B cell (primary cell): ENCODE data around the gene KCNA1. TPM values are rescaled to one million over a fixed set of nuclear protein-coding genes. Genes with fewer than 3 reads are reported as not detected.

Experiments
- ATAC-seq: fragments of 200-7000 bp; cut with Tn5 transposase; one replicate; pipeline ENCODE4 v1.10.0; 2021; ENCODE audit warnings: low read depth, mild to moderate bottlenecking, moderate number of reproducible peaks, moderate library complexity
- CTCF ChIA-PET: fragments of 350-600 bp; sonication (Branson Sonifier 250); formaldehyde crosslinking; loops from one replicate; lab custom pipeline; 2021; ENCODE audit warnings: antibody characterized with exemption, inconsistent platforms; lab: Charles Lee
- POLR2A ChIA-PET: fragments of 350-600 bp; sonication (Branson Sonifier 250); formaldehyde crosslinking; loops from one replicate; lab custom pipeline; 2021; ENCODE audit warnings: antibody characterized with exemption; lab: Charles Lee
- DNase-seq: peaks from one replicate; pipeline ENCODE4 v3.0.0; 2013
- H2AFZ ChIP-seq: 2 replicates; pipeline ENCODE4 v1.6.1; 2012; ENCODE audit warnings: mild to moderate bottlenecking, low read depth, low read length; ENCODE audit not compliant: insufficient read depth, poor library complexity, severe bottlenecking
- H3K27ac ChIP-seq, 2 donors: 1 replicate in 1 of 2; 2 replicates in 1 of 2; pipeline ENCODE4 v1.5.1; 2012 to 2013; ENCODE audit warnings: low read length in 2 of 2, mild to moderate bottlenecking in 2 of 2, moderate library complexity in 1 of 2
- H3K27me3 ChIP-seq, 4 experiments: fragments of 200-600 bp in 1 of 4; sonication (generic) in 1 of 4; replicated peaks in 1 of 4; 1 replicate in 2 of 4; 2 replicates in 2 of 4; pipeline versions ENCODE4 v1.6.1 to v1.7.0; 2013 to 2016; ENCODE audit warnings: low read length in 3 of 4, mild to moderate bottlenecking in 2 of 4, mixed read lengths in 1 of 4, moderate library complexity in 1 of 4; ENCODE audit not compliant: insufficient read depth in 4 of 4, control insufficient read depth in 3 of 4; ENCODE audit errors: control extremely low read depth in 1 of 4
- H3K36me3 ChIP-seq, 2 experiments: replicated peaks in 1 of 2; 1 replicate in 1 of 2; 2 replicates in 1 of 2; pipeline versions ENCODE4 v1.6.1 to v1.7.1; 2013; ENCODE audit warnings: low read length in 1 of 2; ENCODE audit not compliant: insufficient read depth in 2 of 2, control insufficient read depth in 1 of 2; ENCODE audit errors: control extremely low read depth in 1 of 2, extremely low read depth in 1 of 2
- H3K4me1 ChIP-seq, 2 donors: fragments of 200-600 bp in 1 of 2; sonication (generic) in 1 of 2; 1 replicate in 1 of 2; 2 replicates in 1 of 2; pipeline versions ENCODE4 v1.5.1 to v1.6.1; 2013 to 2017; ENCODE audit warnings: low read length in 2 of 2; ENCODE audit not compliant: control insufficient read depth in 2 of 2, insufficient read depth in 2 of 2
- H3K4me2 ChIP-seq: replicated peaks from 2 replicates; pipeline ENCODE3; 2012; ENCODE audit warnings: mild to moderate bottlenecking, low read depth, low read length; ENCODE audit not compliant: poor library complexity, severe bottlenecking
- H3K4me3 ChIP-seq, 5 experiments: fragments of 200-600 bp in 1 of 5; sonication (generic) in 1 of 5; 1 replicate in 3 of 5; 2 replicates in 2 of 5; pipeline versions ENCODE4 v1.5.1 to v1.7.0; 2011 to 2016; ENCODE audit warnings: low read length in 4 of 5, mild to moderate bottlenecking in 4 of 5, low read depth in 2 of 5, control low read depth in 1 of 5, moderate library complexity in 1 of 5; ENCODE audit not compliant: insufficient read depth in 1 of 5; ENCODE audit errors: control extremely low read depth in 1 of 5, extremely low read depth in 1 of 5
- H3K79me2 ChIP-seq: fragments of 200-600 bp; sonication (generic); one replicate; pipeline ENCODE4 v1.6.0; 2016; ENCODE audit warnings: low read length; ENCODE audit not compliant: control insufficient read depth, insufficient read depth
- H3K9ac ChIP-seq: fragments of 200-600 bp; sonication (generic); 2 replicates; pipeline ENCODE4 v1.6.1; 2017; ENCODE audit warnings: mild to moderate bottlenecking, low read length, moderate library complexity
- H3K9me3 ChIP-seq, 3 donors: one replicate each; pipeline versions ENCODE4 v1.6.1 to v1.7.1; 2013; ENCODE audit warnings: low read length in 2 of 3; ENCODE audit not compliant: control insufficient read depth in 2 of 3, insufficient read depth in 1 of 3; ENCODE audit errors: control extremely low read depth in 1 of 3
- H4K20me1 ChIP-seq: 2 replicates; pipeline ENCODE4 v1.6.0; 2012; ENCODE audit warnings: mild to moderate bottlenecking, low read length; ENCODE audit not compliant: insufficient read depth, control insufficient read depth, poor library complexity, severe bottlenecking
- H3K27ac Mint-ChIP-seq: one replicate; pipeline ENCODE4 v1.8.0; 2021; ENCODE audit warnings: mixed read lengths
- H3K27me3 Mint-ChIP-seq: one replicate; pipeline ENCODE4 v1.8.0; 2021; ENCODE audit warnings: mixed read lengths
- H3K4me1 Mint-ChIP-seq: one replicate; pipeline ENCODE4 v1.8.0; 2021; ENCODE audit warnings: mixed read lengths
- H3K4me3 Mint-ChIP-seq: one replicate; pipeline ENCODE4 v1.8.0; 2021; ENCODE audit warnings: mixed read lengths
- H3K9me3 Mint-ChIP-seq: one replicate; pipeline ENCODE4 v1.8.0; 2022; ENCODE audit warnings: mixed read lengths; ENCODE audit not compliant: insufficient read depth
- CTCF ChIP-seq: fragments of 200-600 bp; IDR thresholded peaks from one replicate; pipeline ENCODE4 v1.8.0; 2022; ENCODE audit warnings: antibody characterized with exemption, mild to moderate bottlenecking
- EZH2 ChIP-seq: IDR thresholded peaks from 2 replicates; pipeline ENCODE4 v1.6.1; 2012; ENCODE audit warnings: borderline replicate concordance, low read depth, mild to moderate bottlenecking, moderate library complexity, low read length; ENCODE audit not compliant: insufficient read depth, poor library complexity, severe bottlenecking
- WGBS: methylation state at CpG from one replicate; pipeline ENCODE4 v1.1.5; 2013; ENCODE audit warnings: missing lambda C conversion rate; ENCODE audit not compliant: insufficient coverage; 5-methylcytosine and 5-hydroxymethylcytosine counted together
- intact Hi-C: fragments of 100-400 bp; cut with micrococcal nuclease; formaldehyde crosslinking; loops from one replicate; pipeline ENCODE4 v1.10.0; 2022
- polyA plus RNA-seq: library from polyadenylated mRNA; depleted of rRNA; stranded (reverse); fragments of >200 nt; gene quantifications from 2 replicates; pipeline ENCODE4 v1.2.3, GENCODE V29; 2012
- total RNA-seq, 2 donors: library from RNA; stranded (reverse); fragments of 120-200 nt in 1 of 2; gene quantifications; 1 replicate in 1 of 2; 2 replicates in 1 of 2; pipeline versions ENCODE4 v1.2.3 to v1.2.4, GENCODE V29; 2013 to 2022

Gene KCNA1
- total and polyA plus RNA-seq, 2 donors (not counting 1 experiment from before 2014, with no cell fraction given): not detected

DNA sequence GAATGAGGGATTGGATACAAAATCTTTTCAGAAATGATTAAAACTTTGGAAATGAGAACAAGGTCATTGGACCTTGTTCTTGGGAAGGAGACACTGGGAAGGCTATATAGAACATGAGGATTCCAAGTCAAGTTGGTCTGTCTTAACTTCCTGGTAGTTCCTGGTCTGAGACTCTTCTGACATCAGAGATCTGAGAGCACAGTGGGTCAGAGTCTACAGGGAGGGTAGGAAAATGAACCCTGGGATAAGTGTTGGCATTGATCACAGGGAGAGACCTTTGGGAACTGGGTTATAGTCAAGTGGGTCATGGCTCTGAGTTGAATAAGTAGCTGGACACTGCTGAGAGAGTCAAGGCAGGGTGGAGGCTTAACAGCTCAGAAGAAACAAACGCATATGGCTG lies 17.3 kb upstream of the KCNA1 start:
- Mint-ChIP-seq H3K27ac (no peak overlapping the region), H3K27me3 (peaks cover 41% of the 10 kb centered on the region), H3K4me1 (no peaks in the 10 kb centered on the region), H3K4me3 (no peak overlapping the region), H3K9me3 (no peaks in the 10 kb centered on the region)
- intact Hi-C loops: no loop called here
- no peak for ATAC-seq
- Histone ChIP-seq H3K79me2 (no peaks in the 10 kb centered on the region), H3K9me3 (no peaks in the 10 kb centered on the region), H2AFZ (no peak overlapping the region), H3K27me3 (peaks cover 0 to 25% (median 8%) of the 10 kb centered on the region in 4 experiments), H4K20me1 (no peaks in the 10 kb centered on the region), H3K9ac (no peak overlapping the region), H3K36me3 (no peaks in the 10 kb centered on the region), H3K4me3 (no peak overlapping the region), H3K4me1 (no peaks in the 10 kb centered on the region), H3K4me2 (no peak overlapping the region), H3K27ac (no peak overlapping the region)
- ChIA-PET POLR2A (no interaction called here), CTCF (no interaction called here)
- no peak for DNase-seq
- TF ChIP-seq CTCF (no peak), EZH2 (no peak)
- WGBS: no CpG with 5 or more reads among the region's 1 CpG

GRCh38 chr12:4894019-4894418 lies 15.7 kb upstream of the KCNA1 start:
- Histone ChIP-seq H3K4me1 (no peaks in the 10 kb centered on the region), H3K9me3 (no peaks in the 10 kb centered on the region), H4K20me1 (no peaks in the 10 kb centered on the region), H3K27ac (no peak overlapping the region), H3K27me3 (peaks cover 0 to 17% (median 8%) of the 10 kb centered on the region in 4 experiments), H3K79me2 (no peaks in the 10 kb centered on the region), H3K4me2 (no peak overlapping the region), H3K36me3 (no peaks in the 10 kb centered on the region), H3K9ac (no peak overlapping the region), H3K4me3 (no peak overlapping the region), H2AFZ (no peak overlapping the region)
- Mint-ChIP-seq H3K27me3 (peaks cover 39% of the 10 kb centered on the region), H3K27ac (no peak overlapping the region), H3K9me3 (no peaks in the 10 kb centered on the region), H3K4me3 (no peak overlapping the region), H3K4me1 (no peaks in the 10 kb centered on the region)
- 89% methylated on average over 5 of the region's 9 CpGs for WGBS
- TF ChIP-seq EZH2 (no peak), CTCF (no peak)
- intact Hi-C loops: no loop called here
- ChIA-PET CTCF (no interaction called here), POLR2A (no interaction called here)
- DNase-seq (no peak), ATAC-seq (no peak)
